Heart left ventricle (tissue), 16 donors: ENCODE measurements around the gene ZNF254. TPM values are rescaled to one million over a fixed set of nuclear protein-coding genes. Genes with fewer than 3 reads are reported as not detected.
"Not testable (repeated sequence)": the region's sequence is repeated elsewhere in the genome, so short reads cannot be mapped to it uniquely, and the experiment has no call there.

ENCODE experiments used
- ATAC-seq, 4 donors: fragments of 200-7000 bp; cut with Tn5 transposase; one replicate each; pipeline ENCODE4 v1.9.1; 2020 to 2022; ENCODE audit warnings: moderate library complexity in 4 of 4, mild to moderate bottlenecking in 3 of 4, moderate number of reproducible peaks in 1 of 4
- DNase-seq, 5 donors: peaks; one replicate each; pipeline ENCODE4 v3.0.0-alpha.2; 2020
- H3K27ac ChIP-seq, 12 donors: fragments of 200-600 bp; sonication (generic) in 4 of 12; one replicate each; pipeline versions ENCODE4 v1.5.0 to v1.8.0; 2016 to 2022; ENCODE audit warnings: mild to moderate bottlenecking in 2 of 12
- H3K27me3 ChIP-seq, 9 donors: fragments of 200-600 bp; sonication (generic) in 2 of 9; one replicate each; pipeline versions ENCODE4 v1.5.1 to v1.8.0; 2016 to 2022; ENCODE audit warnings: mild to moderate bottlenecking in 3 of 9
- H3K36me3 ChIP-seq, 9 donors: fragments of 200-600 bp; sonication (generic) in 2 of 9; one replicate each; pipeline versions ENCODE4 v1.5.0 to v1.8.0; 2018 to 2022; ENCODE audit warnings: mild to moderate bottlenecking in 2 of 9
- H3K4me1 ChIP-seq, 12 donors: fragments of 200-600 bp; sonication (generic) in 4 of 12; one replicate each; pipeline versions ENCODE4 v1.5.0 to v1.8.0; 2016 to 2022; ENCODE audit warnings: mild to moderate bottlenecking in 3 of 12
- H3K4me3 ChIP-seq, 12 donors: fragments of 200-600 bp; sonication (generic) in 4 of 12; one replicate each; pipeline versions ENCODE4 v1.5.0 to v1.8.0; 2017 to 2022; ENCODE audit warnings: mild to moderate bottlenecking in 9 of 12, moderate library complexity in 4 of 12
- H3K9me3 ChIP-seq, 12 donors: fragments of 200-600 bp; sonication (generic) in 4 of 12; one replicate each; pipeline versions ENCODE4 v1.5.0 to v1.8.0; 2016 to 2022; ENCODE audit warnings: mild to moderate bottlenecking in 1 of 12
- POLR2A ChIP-seq, 2 donors: fragments of 450-650 bp; IDR thresholded peaks; one replicate each; pipeline ENCODE4 v1.6.1; 2017; ENCODE audit warnings: antibody characterized with exemption in 2 of 2, mild to moderate bottlenecking in 2 of 2, moderate library complexity in 2 of 2
- WGBS, 4 donors: extraction: QIAGEN DNeasy Blood & Tissue Kit in 2 of 4; methylation state at CpG; one replicate each; pipeline versions ENCODE4 v1.1.5 to v1.1.7; 2013 to 2018; 5-methylcytosine and 5-hydroxymethylcytosine counted together
- intact Hi-C, 10 donors: fragments of 100-400 bp; cut with DNase I; formaldehyde crosslinking; loops; one replicate each; pipeline versions ENCODE4 v1.11.1 to v1.14.2; 2022
- polyA plus RNA-seq, 2 donors: library from polyadenylated mRNA; stranded (reverse); fragments of 200-250 nt; gene quantifications; one replicate each; pipeline ENCODE4 v1.2.3, GENCODE V29; 2013
- total RNA-seq, 9 donors: library from RNA; depleted of rRNA in 2 of 9; stranded (reverse); fragments of >200 nt in 2 of 9; fragmentation: NEBNext Ultra II Directional in 3 of 9; extraction: Animal tissue kit (Norgen Biotek cat#: 25700) in 3 of 9; gene quantifications; one replicate each; pipeline versions ENCODE4 v1.1.0 to v1.2.4, GENCODE V29; 2016 to 2023
- TF ChIP-seq, protein P1 (sequence below), 12 donors: fragments of 200-600 bp; sonication (generic) in 4 of 12; IDR thresholded peaks; one replicate each; pipeline versions ENCODE4 v1.5.0 to v1.8.0; 2018 to 2022; ENCODE audit warnings: antibody characterized with exemption in 12 of 12, mild to moderate bottlenecking in 5 of 12
- donor health status: ischemic (EF 13 %, LVEDD 7.1; RV severe dilation, severe dysfunction).
- donor health status: healthy with polysubstance abuse.
- donor health status: DM: no; HTN: yes; CAD: no.
- donor health status: DM: no; HTN: no; CAD: no.
- donor health status: ischemic (EF 25% LVEDD 6.9; RV normal size, moderate dysfunction).
- donor health status: ischemic (EF 25% LVEDD 5.7; RV mildly dilated, moderate dysfunction).
- donor health status: healthy.
- donor health status: DM: yes; HTN: yes; CAD: no.
- donor health status: ischemic (EF 35%, LVEDD 5.7; RV mildly dilated, moderate dysfunction).
- donor health status: nonischemic (EF 11% LVEDD 7.7; RV severe dilation, severe dysfunction).
- donor health status: DM: yes; HTN: yes; CAD: no.
- donor health status: PGD.
- donor health status: ischemic (EF 29% LVEDD 5.4; RV normal size, mild dysfunction).
- donor health status: nonischemic (EF 23%, LVEDD 6.1; RV moderate dilation, normal function).

The ZNF254 gene
- total and polyA plus RNA-seq, 11 donors: 4.1 to 15.8 (median 8.7) TPM

DNA sequence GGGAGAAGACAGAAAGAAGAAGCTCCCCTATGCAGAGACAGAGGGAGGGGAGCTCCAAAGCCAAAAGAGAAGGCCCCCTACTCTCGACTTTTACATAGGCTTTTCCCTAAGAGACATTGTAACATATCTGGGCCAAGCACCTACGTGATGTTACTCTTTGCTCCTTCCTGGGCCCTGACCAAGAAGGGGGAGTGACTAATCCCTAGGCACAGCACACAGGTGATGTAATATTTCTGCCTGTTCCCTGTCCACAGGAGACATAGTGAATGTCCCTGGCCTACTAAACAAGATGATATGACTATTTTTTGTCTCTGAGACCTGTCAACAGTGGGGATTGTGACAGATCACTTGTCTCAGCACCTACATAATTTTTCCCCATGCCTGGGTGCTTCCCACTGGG is 15.9 kb upstream of the ZNF254 start:
- no peaks in the 10 kb centered on the region for H3K4me1 ChIP-seq
- intact Hi-C loops: no loop called here
- WGBS, 4 donors: 84 to 93% (median 90%) methylated on average over 2 of the region's 2 CpGs

DNA sequence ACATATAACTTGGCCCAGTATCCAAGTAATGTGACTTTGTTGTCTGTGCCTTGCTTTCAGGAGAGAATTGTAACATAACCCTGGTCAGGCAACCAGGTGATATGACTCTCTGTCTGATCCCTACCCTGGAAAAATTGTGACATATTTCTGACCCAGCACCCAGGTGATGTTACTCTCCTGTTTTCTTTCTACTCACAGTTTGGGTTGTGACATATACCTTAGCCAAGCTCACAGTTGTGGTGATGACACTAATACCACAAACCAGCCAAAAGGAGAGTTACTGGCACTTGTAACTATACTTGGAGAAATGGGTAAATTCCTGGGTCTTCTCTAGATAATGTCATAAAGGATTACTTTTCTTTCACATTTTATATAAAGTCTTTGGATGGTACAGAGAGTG is 14.3 kb upstream of the ZNF254 start:
- Histone ChIP-seq H3K9me3 (no peaks in the 10 kb centered on the region), H3K4me3 (no peak overlapping the region), H3K27me3 (no peaks in the 10 kb centered on the region), H3K27ac (no peak overlapping the region), H3K36me3 (peaks cover 0 to 52% (median 26%) of the 10 kb centered on the region in 9 donors), H3K4me1 (no peaks in the 10 kb centered on the region)
- no peak for TF ChIP-seq POLR2A (IDR thresholded peaks at IDR 0.05)
- TF ChIP-seq, protein P1, sequence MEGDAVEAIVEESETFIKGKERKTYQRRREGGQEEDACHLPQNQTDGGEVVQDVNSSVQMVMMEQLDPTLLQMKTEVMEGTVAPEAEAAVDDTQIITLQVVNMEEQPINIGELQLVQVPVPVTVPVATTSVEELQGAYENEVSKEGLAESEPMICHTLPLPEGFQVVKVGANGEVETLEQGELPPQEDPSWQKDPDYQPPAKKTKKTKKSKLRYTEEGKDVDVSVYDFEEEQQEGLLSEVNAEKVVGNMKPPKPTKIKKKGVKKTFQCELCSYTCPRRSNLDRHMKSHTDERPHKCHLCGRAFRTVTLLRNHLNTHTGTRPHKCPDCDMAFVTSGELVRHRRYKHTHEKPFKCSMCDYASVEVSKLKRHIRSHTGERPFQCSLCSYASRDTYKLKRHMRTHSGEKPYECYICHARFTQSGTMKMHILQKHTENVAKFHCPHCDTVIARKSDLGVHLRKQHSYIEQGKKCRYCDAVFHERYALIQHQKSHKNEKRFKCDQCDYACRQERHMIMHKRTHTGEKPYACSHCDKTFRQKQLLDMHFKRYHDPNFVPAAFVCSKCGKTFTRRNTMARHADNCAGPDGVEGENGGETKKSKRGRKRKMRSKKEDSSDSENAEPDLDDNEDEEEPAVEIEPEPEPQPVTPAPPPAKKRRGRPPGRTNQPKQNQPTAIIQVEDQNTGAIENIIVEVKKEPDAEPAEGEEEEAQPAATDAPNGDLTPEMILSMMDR (IDR thresholded peaks at IDR 0.05): no peak
- intact Hi-C loops: no loop called here
- DNase-seq (no peak), ATAC-seq (no peak)

More for the DNA sequence above, 15.9 kb upstream of the ZNF254 start:
- H3K27ac ChIP-seq: no peak overlapping the region
- H3K27me3 ChIP-seq: no peaks in the 10 kb centered on the region
- DNase-seq (no peak), ATAC-seq (no peak)
- no peaks in the 10 kb centered on the region for H3K9me3 ChIP-seq
- H3K36me3 ChIP-seq: peaks cover 0 to 67% (median 35%) of the 10 kb centered on the region in 9 donors
- no peak overlapping the region for H3K4me3 ChIP-seq
- TF ChIP-seq POLR2A (IDR thresholded peaks at IDR 0.05): no peak
- TF ChIP-seq, protein P1 (IDR thresholded peaks at IDR 0.05): no peak

DNA sequence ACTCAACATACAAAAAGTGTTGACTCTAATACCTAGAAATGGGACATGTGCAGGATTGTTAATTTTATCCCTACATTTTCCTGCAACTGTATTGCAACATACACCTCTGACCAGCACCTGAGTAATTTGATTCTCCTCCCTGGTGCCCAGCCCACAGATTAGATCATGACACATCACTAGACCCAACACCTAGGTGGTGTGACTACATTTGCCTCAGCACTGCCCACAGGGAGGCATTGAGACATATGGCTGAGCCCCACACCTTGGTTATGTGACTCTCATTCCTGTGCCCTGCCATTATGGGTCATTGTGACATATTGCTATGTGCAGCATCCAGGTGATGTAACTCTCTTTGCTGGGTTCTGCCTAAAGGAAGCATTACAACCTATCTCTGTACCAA is 13.2 kb upstream of the ZNF254 start:
- intact Hi-C loops: no loop called here
- Histone ChIP-seq H3K27me3 (no peaks in the 10 kb centered on the region), H3K9me3 (no peaks in the 10 kb centered on the region), H3K4me3 (no peak overlapping the region), H3K4me1 (no peaks in the 10 kb centered on the region), H3K36me3 (peaks cover 0 to 42% (median 15%) of the 10 kb centered on the region in 9 donors), H3K27ac (no peak overlapping the region)
- DNase-seq: no peak
- TF ChIP-seq POLR2A (IDR thresholded peaks at IDR 0.05): no peak
- TF ChIP-seq, protein P1 (IDR thresholded peaks at IDR 0.05): no peak
- no peak for ATAC-seq

DNA sequence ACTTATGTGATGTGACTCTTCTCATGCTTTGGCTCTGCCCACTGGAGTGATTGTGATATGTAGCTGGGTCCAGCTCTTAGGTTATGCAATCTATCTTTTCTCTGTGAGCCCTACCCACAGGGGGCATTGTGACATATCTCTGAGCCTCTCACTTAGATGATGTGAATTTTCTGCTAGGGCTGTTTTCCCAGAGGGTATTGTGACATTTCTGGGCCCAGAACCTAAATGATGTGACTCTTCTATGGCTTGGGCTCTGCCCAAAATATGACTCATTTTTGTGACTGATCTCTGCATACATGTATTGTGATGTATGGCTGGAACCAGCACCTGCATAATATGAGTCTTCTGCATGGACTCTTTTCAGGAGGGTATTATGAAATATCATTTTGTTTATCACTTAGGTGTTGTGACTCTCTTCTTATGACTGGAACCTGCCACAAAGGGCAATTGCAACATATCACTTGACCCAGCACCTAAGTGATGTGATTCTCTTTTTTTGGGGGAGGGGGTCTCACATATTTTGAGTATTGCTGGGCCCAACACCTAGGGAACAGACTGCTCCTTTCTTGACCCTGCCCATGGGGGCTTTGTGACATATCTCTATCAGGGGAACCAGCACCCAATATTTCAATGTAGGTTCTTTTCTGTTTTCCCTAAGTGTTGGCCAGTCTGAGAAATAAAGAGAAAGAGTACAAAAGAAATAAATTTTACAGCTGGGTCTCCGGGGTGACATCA is 12.1 kb upstream of the ZNF254 start:
- Histone ChIP-seq H3K27ac (no peak overlapping the region), H3K4me3 (no peak overlapping the region), H3K4me1 (no peaks in the 10 kb centered on the region), H3K9me3 (no peaks in the 10 kb centered on the region), H3K36me3 (peaks cover 0 to 35% (median 14%) of the 10 kb centered on the region in 9 donors), H3K27me3 (no peaks in the 10 kb centered on the region)
- intact Hi-C loops: no loop called here
- ATAC-seq (peak in 2 of 4 donors; percentile 29 to 35), DNase-seq (no peak)
- TF ChIP-seq, protein P1 (IDR thresholded peaks at IDR 0.05): no peak
- TF ChIP-seq POLR2A (IDR thresholded peaks at IDR 0.05): no peak
- WGBS, 4 donors: 98 to 100% (median 100%) methylated on average over 1 of the region's 1 CpG

DNA sequence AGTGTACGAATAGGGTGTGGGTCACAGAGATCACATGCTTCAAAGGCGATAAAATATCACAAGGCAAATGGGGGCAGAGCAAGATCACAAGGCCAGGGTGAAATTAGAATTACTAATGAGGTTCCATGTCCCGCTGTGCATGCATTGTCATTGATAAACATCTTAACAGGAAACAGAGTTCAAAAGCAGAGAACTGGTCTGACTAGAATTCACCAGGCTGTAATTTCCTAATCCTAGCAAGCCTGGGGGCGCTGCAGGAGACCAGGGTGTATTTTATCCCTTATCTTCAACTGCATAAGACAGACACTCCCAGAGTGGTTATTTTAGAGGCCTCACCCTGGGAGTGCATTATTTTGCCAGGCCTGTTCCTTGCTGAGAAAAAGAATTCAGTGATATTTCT is 11.5 kb upstream of the ZNF254 start:
- H3K9me3 ChIP-seq, H3K4me3 ChIP-seq, DNase-seq, ATAC-seq, H3K27ac ChIP-seq, H3K4me1 ChIP-seq, intact Hi-C loops, H3K27me3 ChIP-seq: not testable (repeated sequence)
- 93 to 95% (median 93%) methylated on average over 4 of the region's 4 CpGs for WGBS, 4 donors
- H3K36me3 ChIP-seq: peaks cover 0 to 30% (median 14%) of the 10 kb centered on the region in 9 donors
